CD4-positive, alpha-beta T cell treated with Interleukin-6 for 4 hours (primary cell): Measurements from ENCODE around the gene REEP6.
"Not testable (repeated sequence)": the region's sequence is repeated elsewhere in the genome, so short reads cannot be mapped to it uniquely, and the experiment has no call there.

Experiments used
- DNase-seq: peaks from one replicate; pipeline ENCODE4 v3.0.0-alpha.2; 2020; ENCODE audit warnings: mixed read lengths

Gene REEP6

DNA sequence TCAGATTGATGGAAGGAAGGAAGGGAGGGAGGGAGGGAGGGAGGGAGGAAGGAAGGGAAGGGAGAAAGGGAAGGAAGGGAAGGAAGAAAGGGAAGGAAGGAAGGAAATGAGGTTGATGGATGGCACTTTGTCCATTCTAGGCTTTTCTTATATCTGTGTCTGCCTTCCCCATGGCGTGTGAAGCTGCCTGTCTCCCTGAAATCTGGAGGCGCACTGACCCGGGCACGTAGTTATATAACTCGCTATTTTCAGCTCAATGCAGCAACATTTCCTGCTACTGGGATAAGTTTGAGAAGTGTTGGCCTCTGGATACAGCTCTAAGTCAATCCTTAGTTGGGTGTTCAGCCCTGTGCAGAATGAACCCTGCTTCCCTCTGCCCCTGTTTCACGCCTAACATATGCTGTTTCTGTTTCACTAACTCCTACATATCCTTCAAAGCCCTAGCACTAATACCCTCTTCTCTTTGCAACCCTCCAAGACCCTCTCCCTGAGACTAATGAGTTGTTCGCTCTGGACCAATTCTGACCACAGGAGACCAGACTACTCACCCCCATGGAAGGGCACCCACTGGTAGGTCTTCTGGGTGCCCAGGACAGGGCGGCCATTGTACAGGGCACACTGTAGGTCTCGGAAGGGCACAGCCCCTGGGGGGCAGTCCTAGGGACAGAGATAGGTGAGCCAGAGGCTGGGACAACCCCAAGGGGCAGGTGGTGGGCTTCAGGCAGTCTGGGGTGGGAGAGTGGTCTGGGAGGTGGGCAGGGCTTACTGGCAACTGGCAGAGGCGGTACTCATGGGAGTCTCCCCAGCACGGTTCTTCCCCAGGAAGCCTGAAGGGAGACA, 18.8 kb downstream of the REEP6 start:
- no peak for DNase-seq

- no peak for DNase-seq
Observed at GRCh38 chr19:1510442-1510806, 19.4 kb downstream of the REEP6 start.

DNA sequence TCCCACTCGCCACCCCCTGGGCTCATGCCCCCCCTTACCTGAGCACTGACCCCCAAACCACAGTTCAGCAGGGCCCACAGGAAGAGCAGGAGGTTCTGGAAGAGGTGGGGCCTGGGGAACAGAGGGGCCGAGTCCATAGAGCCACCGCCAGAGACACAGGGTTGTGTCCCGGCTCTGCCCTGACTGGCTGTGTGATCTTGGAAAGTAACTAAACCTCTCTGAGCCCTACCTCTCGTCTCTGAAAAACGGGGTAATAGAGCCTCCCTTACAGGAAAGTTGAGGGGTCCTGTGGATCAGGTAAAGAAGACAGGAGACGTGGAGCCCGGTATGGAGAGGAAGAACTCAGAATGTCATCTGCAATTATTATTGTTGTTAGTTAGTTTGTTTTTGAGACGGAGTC, 19.8 kb downstream of the REEP6 start:
- DNase-seq: no peak

DNA sequence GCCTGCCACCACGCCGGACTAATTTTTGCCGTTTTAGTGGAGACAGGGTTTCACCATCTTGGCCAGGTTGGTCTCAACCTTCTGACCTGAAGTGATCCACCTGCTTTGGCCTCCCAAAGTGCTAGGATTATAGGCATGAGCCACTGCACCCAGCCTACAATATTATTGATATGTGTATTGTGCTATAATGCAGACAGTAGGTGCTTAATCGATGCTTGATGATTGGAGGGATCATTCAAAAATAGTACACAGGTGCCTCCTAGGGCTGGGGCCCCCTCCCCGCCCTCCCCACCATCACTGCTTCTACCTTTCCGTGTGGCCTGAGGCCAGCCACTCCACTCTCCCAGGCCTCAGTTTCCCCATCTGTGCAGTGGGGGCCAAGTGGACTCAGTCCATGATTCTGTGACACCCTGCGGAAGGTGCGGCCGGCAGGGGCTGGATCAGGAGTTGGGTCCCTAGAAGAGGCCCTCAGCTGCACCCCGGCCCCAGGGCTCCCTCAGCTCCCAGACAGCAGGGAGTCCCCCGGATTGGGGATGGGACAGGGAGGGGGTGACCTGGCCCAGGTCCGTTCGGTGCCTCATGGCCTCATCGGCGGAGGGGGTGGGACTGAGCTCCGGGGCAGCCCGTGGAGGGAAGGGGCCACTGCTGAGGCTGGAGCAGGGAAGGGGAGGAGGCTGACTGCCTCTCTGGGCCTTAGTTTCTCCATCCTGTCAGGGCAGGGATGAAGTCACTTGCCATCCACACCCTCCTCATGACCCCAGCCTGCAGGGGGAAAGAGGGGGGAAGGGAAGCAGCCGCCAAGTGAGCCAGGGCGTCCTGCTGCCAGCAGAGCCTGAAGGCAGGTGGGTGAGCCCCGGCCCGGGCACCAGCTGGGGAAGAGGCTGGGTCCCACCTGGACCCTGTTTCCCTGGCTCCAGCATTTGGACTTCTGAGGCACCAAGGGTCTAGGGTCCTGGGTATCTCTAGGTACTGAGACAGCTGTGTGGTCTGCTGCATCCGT, 20.6 kb downstream of the REEP6 start:
- DNase-seq: no peak

DNA sequence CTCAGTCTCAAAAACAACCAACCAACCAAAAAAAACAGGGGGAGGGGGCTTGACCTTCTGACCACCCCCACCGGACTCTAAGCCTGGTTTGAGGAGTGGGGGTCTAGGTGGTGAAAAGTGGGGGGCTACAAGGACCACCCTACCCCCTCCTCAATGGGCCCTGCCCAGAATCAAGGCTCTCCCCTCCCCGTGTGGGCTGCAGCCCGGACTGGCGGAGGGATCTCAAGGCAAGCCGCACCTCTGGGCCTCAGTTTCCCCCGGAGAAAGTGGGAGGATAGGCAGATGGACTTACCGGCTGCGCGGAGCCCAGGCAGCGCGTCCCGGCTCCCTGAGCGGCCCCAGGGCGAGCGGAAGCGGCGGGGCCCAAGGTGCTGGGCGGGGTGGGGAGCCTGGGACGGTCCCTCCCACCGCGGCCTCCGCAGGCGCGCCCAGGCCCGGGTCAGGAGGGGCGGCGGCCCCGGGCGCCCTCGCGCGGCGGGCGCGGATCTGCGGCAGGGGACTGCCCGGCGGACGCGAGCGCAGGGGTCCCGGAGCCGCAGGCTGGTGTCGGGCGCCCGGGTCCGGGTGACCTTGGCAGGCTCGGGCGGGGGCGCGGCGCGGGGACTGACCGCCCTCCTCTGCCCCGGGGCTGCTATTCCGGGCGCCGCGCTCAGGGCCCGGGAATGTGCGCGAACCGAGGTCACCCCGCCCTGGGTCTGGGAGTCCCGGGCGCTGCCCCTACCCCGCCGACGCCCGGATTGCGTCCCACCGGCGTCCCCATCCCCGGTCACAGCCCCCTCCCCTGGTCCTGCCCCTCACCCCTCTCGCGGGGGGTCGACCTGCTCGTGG, 21.9 kb downstream of the REEP6 start, which contains the start of gene ADAMTSL5:
Gene ADAMTSL5 (minus strand): TSS at position 349 of the 828 bp plus-strand sequence. CDS start 2,076 bp downstream, outside the sequence.
- peak; percentile 79 for DNase-seq

GRCh38 chr19:1513499-1514294, 22.7 kb downstream of the REEP6 start:
- DNase-seq: peak; percentile 76

DNA sequence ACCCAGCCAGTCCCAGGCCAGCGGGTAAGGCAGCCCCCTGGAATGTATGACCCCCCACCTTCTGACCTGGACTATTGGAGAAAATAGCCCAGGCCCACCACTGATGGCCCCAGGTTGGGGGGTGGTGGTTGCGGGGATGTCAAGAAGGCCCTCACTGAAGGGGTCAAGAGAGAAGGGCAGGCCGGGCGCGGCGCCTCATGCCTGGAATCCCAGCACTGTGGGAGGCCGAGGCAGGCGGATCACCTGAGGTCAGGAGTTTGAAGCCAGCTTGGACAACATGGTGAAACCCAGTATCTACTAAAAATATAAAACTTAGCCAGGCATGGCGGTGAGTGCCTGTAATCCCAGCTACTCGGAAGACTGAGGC, 23.3 kb downstream of the REEP6 start:
- DNase-seq: no peak

- DNase-seq: no peak
Observed at GRCh38 chr19:1514986-1515721, 24.2 kb downstream of the REEP6 start.

GRCh38 chr19:1516395-1516753, 25.4 kb downstream of the REEP6 start:
- DNase-seq: no peak

- no peak for DNase-seq
Observed at GRCh38 chr19:1518471-1518870, 27.5 kb downstream of the REEP6 start.

DNA sequence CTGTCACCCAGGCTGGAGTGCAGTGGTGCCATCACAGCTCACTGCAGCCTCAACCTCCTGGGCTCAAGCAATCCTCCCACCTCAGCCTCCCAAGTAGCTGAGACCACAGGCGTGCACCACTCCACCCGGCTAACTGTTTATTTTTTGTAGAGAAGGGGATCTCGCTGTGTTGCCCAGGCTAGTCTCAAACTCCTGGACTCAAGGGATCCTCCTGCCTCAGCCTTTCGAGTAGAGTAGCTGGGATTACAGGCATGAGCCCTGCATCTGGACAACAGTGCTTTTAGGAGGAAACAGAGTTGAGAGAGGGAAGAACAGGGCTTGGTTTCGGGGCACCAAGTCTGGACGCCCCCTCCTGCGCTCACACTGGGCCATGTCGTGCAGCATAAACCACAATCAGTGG, 28.8 kb downstream of the REEP6 start:
- not testable (repeated sequence) for DNase-seq

DNA sequence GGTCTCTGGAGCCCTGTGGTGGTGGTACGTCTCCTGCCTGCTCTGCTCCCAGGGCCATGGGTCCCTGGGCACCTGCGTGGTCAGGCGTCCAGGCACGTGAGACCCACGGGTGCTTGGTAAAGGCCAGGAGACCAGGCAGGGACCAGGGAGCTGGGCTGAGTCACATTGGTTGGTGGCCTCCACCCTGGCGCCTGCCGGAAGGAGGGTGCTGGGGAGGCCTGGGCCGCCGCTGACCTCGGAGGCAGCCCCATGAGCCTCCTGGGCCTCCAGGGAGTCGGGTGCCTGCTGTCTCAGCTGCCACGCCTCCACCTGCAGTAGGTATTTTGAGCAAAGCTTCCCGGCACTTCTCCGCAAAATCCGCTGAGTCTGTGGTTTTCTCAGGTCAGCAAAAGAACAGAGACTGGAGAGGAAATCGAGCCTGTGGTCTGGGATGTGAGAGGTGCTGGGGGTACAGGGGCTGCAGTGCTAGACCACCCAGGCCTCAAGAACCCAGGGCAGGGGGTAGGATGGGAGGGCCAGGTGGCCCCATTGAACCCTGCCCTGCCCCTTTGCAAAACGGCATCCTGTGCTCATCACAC, 29.3 kb downstream of the REEP6 start:
- DNase-seq: no peak

DNA sequence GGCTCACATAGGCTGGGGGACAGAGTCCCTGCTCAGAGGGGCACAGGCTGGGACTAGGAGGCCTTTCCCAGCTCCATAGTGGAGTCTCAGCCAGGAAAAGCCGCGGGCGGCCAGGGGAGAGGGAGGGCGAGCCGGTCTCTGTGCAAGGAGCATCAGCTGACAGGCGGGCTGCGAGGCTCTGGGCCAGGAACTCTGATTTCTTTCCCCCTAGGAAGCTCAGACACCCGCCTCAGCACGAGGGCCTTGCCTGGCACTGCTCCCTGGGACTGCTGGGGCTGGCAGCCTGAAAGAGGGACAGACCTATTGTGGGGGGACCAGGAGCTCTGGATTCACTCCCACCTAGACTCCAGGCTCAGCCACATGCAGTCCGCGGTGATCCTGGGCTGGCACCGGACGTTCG, 30.7 kb downstream of the REEP6 start:
- DNase-seq: no peak

GRCh38 chr19:1522061-1522460, 31.1 kb downstream of the REEP6 start:
- DNase-seq: no peak

DNA sequence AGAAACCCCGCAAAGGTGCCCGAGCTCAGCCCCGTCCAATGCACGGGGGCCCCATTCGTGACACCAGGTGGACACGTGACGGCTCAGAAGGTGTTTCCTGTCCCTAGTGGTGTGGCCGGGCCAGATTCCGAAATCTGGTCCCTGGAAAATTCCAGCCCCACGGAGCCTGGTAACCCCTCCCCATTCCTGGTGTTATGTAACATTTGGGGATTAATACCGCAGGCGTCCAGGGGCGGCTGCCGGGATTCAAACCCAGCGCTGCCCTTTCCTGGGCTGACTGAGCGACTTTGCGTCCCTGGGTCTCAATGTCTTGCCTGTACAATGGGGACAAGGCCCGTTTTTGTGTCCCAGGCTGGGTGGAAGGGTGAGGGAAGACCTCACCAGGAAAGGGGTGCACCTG, 31.9 kb downstream of the REEP6 start:
- DNase-seq: no peak

- no peak for DNase-seq
Observed at GRCh38 chr19:1523412-1524286, 32.7 kb downstream of the REEP6 start, which contains the start of gene PLK5. Gene PLK5, plus strand, starts transcription at chr19:1524077. Its CDS starts 2,920 bp downstream, at chr19:1526997.

DNA sequence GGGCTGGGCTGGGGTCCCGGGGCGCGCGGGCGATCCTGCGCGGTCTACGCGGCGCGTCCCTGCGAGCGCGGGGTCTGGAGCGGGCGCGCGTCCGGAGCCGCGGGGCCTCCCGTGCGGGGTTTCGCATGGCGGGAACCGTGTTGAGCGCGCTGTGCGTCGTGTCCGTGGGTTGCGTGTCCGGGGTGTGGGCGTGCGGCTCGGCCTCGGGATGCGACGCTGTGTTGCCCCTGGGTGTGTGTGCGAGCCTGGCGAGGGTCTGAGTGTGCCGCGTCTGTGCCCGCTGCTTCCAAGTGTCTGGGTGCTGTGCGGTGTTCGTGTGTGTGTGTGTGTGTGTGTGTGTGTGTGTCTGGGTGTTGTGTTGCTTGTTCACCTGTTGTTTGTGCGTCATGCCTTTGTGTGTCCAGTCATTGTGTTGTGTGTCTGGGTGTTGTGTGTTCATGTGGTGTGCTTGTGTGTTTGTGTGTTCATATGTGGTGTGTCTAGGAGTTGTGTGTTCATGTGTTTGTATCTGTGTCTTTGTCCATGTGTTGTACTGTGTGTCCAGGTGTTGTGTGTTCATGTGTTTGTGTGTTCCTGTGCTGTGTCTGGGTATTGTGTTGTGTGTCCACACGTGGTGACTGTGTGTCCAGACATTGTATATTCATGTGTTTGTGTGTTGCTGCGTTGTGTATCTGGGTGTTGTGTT, 33.4 kb downstream of the REEP6 start:
- no peak for DNase-seq

DNA sequence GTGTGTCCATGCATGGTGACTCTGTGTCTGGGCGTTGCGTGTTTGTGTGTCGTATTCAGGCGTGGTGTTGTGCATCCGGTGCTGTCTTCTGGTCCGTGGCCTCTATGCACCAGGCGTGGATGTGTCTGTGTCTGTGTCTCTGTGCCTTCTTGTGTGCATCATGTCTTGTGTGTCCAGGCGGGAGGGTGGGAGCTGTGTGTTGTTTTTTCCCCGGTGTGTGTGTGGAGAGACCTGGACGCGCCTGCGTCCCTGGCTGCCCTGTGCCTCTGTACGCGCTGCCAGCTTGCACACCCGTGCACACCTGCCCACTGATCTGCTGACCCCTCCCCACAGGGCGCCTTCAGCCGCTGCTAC, 34.0 kb downstream of the REEP6 start:
- no peak for DNase-seq

GRCh38 chr19:1525343-1525742, 34.4 kb downstream of the REEP6 start:
- no peak for DNase-seq
